GM12873 (cell line): Measurements from ENCODE around the gene FRAS1.

Experiments used
- TF ChIP-seq, protein P1 (sequence below): IDR thresholded peaks from 2 replicates; pipeline ENCODE4 v1.5.1; 2012; ENCODE audit warnings: low read depth, mild to moderate bottlenecking, moderate library complexity, low read length, control low read depth; ENCODE audit not compliant: insufficient read depth; ENCODE audit errors: missing control alignments

Gene FRAS1

DNA sequence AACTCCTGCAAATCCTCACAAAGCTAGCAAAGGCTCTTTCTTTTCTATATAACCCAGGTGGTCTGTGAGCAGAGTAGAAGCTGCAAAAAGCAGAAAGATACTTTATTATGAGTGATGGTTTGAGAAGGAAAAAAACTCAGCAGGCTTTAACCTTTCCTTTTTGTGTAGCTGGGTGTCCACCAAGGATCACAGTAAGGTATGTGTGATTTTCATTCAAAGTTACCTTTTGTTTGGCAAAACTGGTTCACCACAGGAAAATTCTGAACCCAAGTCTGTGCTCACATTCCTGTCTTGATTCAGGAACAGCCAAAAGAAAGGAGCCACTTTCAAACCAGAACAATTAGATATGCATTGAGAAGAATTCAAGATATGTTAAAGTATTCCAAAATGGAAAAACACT lies 35.7 kb downstream of the FRAS1 start:
- TF ChIP-seq, protein P1, sequence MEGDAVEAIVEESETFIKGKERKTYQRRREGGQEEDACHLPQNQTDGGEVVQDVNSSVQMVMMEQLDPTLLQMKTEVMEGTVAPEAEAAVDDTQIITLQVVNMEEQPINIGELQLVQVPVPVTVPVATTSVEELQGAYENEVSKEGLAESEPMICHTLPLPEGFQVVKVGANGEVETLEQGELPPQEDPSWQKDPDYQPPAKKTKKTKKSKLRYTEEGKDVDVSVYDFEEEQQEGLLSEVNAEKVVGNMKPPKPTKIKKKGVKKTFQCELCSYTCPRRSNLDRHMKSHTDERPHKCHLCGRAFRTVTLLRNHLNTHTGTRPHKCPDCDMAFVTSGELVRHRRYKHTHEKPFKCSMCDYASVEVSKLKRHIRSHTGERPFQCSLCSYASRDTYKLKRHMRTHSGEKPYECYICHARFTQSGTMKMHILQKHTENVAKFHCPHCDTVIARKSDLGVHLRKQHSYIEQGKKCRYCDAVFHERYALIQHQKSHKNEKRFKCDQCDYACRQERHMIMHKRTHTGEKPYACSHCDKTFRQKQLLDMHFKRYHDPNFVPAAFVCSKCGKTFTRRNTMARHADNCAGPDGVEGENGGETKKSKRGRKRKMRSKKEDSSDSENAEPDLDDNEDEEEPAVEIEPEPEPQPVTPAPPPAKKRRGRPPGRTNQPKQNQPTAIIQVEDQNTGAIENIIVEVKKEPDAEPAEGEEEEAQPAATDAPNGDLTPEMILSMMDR = no peak

DNA sequence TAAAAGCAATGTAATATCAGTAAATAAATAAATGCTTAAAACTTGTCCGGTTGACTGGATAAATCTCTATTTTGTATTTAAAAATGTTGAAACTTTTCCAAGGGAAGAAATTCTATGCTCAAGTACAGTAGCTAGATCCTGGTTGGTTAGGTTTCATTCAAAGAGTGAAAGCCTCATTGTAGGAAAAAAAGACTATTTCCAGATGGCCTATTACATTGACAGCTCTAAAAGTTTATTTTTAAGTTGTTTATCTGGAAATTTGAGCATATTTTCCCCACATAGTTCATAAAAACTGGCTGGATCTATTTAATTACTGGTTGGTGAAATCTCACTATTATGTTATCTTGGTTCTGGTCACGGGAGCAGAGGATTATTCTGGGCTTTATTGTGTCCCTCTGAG lies 38.0 kb downstream of the FRAS1 start:
- TF ChIP-seq, protein P1 = no peak

DNA sequence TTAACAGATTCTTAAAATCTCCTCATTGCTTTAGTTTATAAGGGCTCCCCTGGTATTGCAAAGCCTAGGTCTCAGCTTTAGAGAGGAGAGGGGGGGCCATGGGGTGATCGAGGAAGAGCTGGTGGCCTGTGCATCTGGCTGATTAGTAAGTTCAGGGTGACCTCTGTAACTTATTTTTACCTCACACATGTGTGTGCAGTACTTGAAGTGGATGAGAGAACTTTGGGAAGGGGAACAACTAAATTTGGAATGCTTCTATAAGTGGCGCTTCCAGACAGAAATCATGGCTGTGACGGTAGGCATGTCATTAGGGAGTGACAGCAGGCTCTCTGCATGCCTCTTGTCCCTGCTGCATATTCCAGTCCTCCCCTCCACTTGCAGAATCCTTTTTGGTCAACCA lies 41.9 kb downstream of the FRAS1 start:
- TF ChIP-seq, protein P1 = no peak

DNA sequence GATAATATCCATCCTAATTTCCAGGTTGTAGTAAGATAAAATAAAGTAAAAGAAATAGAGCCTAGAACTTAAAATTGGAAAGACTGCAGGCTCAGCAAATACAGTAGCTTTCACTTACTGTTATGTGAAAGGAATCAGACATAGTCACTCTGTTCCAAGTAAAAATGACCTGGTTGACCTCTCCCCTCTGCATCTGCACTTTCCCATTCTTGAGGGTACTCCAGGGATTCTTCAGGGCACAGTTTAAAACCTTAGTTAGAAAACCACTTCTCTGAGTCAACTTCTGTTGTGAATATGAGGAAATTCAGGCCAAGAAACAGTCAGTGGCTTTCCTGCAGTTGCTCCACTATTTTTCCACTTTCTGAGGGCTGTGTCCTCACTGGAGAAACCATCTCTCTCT lies 42.9 kb downstream of the FRAS1 start:
- TF ChIP-seq, protein P1 = no peak

DNA sequence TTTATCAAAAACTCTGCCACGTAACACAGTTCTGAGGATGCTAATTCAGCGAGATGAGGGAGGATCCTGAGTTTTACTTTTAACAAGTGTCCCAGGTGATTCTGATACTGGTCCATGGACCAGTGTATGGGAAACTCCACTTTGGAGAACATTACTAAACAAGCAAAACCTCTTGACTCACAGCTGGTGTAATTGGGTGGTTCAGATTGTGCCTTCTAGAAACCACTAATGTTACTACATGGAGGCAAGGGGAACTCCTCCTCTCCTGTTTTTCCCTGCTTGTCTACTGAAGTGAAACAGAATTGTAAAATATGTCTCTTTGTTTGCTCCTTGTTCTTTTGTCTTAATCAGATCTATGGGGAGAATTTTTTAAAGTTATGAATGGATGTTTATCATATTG lies 62.6 kb downstream of the FRAS1 start:
- TF ChIP-seq, protein P1 = no peak

DNA sequence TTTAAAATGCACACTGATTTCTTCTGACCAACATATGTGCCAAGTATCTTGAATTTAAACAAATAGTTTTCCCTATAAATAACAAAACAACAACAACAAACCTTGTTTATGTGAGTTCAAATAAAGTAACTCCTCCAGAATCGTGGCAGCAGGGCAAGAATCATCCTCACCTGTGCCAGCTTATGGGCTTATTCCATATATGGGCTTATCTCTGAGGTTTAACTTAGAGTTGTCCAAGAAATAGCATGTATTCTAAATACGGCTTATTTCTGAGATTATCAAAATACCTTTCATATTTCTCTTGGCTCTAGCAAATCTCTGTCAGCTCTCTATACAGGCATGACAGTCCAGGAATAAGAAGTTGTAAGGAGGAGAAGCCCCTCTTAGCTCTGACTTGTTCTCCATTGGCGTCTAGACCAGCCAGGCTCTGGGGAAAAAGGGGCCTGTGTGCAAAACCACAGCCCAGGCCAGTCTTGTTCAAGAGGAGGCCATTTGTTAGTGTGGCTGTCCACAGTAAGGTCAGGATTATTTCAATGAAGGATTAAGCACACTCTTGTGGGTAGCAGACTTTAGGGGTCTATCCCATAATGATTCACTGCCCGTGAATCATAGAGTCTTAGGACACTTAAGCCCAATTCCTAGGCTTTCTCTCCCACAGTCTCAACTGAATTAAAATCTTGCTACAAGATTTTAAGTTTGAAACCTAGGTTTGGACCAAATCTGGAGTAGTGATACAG lies 63.2 kb downstream of the FRAS1 start:
- TF ChIP-seq, protein P1 = no peak

DNA sequence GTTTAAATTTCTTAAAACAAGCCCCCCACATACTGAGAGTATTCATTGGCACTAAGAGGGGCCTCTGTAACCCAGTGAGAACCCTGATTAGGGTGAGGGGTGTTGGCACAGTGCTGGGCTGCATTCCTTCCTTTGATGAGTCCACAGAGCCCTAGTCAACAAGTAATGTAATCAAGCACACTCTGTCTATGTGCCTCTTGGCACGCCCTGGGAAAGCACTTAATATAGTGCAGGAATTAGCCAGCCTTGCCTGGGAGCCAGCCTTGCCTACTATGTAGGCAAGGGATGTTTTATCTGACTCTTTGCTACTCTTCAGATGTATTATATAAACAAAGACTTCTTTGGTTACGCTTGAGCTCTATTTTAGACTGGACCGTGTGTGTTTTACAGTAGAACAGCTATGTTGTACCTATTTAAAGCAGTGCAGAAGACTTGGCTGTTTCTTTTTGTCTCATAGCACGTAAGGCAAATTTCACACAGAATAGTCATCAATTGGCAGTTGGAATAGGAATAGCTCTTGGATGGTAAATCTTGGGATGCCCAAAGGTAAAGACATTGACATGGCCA lies 64.3 kb downstream of the FRAS1 start:
- TF ChIP-seq, protein P1 = no peak
